GM18519 (cell line): ENCODE results near the gene NOS1AP.

ENCODE experiments used
- ATAC-seq: cut with Tn5 transposase; IDR thresholded peaks from one replicate; pipeline ENCODE4 v1.9.1; 2021; ENCODE audit warnings: mild to moderate bottlenecking, moderate library complexity; ENCODE audit not compliant: unreplicated experiment, low FRiP score

Gene NOS1AP

GRCh38 chr1:162235241-162235800, 165.8 kb downstream of the NOS1AP start:
- no peak for ATAC-seq

GRCh38 chr1:162236201-162236600, 166.7 kb downstream of the NOS1AP start:
- ATAC-seq = no peak

GRCh38 chr1:162236618-162237017, 167.1 kb downstream of the NOS1AP start:
- no peak for ATAC-seq

GRCh38 chr1:162240577-162240976, 171.1 kb downstream of the NOS1AP start:
- ATAC-seq = no peak

GRCh38 chr1:162242804-162243203, 173.3 kb downstream of the NOS1AP start:
- ATAC-seq = no peak

- ATAC-seq = no peak
These were observed 179.5 kb downstream of the NOS1AP start for GRCh38 chr1:162248854-162249535.

GRCh38 chr1:162250004-162250730, 180.7 kb downstream of the NOS1AP start:
- ATAC-seq = no peak

- no peak for ATAC-seq
These were observed 181.6 kb downstream of the NOS1AP start for GRCh38 chr1:162251102-162251501.

- no peak for ATAC-seq
These were observed 182.7 kb downstream of the NOS1AP start for GRCh38 chr1:162252214-162252613.

GRCh38 chr1:162253790-162254189, 184.3 kb downstream of the NOS1AP start:
- no peak for ATAC-seq

GRCh38 chr1:162256287-162256686, 186.8 kb downstream of the NOS1AP start:
- ATAC-seq = no peak

GRCh38 chr1:162258394-162258793, 188.9 kb downstream of the NOS1AP start:
- ATAC-seq = no peak

- ATAC-seq = no peak
These were observed 190.5 kb downstream of the NOS1AP start for GRCh38 chr1:162259894-162260455.

- no peak for ATAC-seq
These were observed 194.6 kb downstream of the NOS1AP start for GRCh38 chr1:162264108-162264507.

GRCh38 chr1:162265983-162266382, 196.5 kb downstream of the NOS1AP start:
- ATAC-seq = no peak

- ATAC-seq = no peak
These were observed 200.7 kb downstream of the NOS1AP start for GRCh38 chr1:162270016-162270770.

- no peak for ATAC-seq
These were observed 202.5 kb downstream of the NOS1AP start for GRCh38 chr1:162271972-162272371.

GRCh38 chr1:162272419-162272818, 202.9 kb downstream of the NOS1AP start:
- no peak for ATAC-seq

- ATAC-seq = no peak
These were observed 206.2 kb downstream of the NOS1AP start for GRCh38 chr1:162275622-162276175.

GRCh38 chr1:162276493-162276892, 207.0 kb downstream of the NOS1AP start:
- ATAC-seq = no peak

- no peak for ATAC-seq
These were observed 209.6 kb downstream of the NOS1AP start for GRCh38 chr1:162279136-162279498.
